NCI-H524 treated with DMSO at 0.1 percent for 48 hours (cell line): ENCODE data around the gene C1orf226.

ENCODE experiments used
- DNase-seq: peaks from one replicate; lab custom pipeline; 2025; lab: John Stamatoyannopoulos, UW

C1orf226 gene

DNA sequence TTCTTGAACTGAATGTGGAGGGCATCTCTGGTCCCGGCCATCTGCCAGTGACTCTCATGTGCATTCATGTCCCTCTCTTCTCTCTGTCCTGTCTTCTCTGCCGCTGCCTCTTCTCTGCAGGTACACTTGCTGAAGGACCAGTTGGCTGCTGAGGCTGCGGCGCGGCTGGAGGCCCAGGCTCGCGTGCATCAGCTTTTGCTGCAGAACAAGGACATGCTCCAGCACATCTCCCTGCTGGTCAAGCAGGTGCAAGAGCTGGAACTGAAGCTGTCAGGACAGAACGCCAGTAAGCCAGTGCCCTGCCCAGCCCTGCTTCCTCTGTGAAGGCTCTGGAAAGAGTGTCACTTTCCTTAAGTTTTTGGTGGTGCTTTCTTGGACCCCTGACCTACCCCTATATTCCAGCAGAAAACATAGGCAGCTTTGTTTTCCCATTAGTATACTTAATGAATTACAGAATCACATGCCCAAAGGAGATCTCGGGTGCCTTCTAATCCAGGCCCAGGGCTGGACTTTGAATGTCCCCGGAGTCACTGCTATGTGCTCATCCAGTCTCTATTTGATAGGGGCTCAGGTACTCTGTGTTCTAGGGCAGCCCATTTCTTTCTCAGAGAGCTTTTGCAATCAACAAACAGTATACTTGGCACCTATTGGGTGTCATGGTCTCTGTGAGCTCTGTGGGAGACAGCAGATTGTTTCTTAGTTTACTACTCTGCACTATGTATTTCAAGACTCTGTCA, 16.1 kb upstream of the C1orf226 start:
- no peak for DNase-seq

GRCh38 chr1:162366149-162366548, 15.4 kb upstream of the C1orf226 start:
- DNase-seq = no peak

- no peak for DNase-seq
Measured at GRCh38 chr1:162366671-162367070, 14.9 kb upstream of the C1orf226 start.

GRCh38 chr1:162367073-162367472, 14.5 kb upstream of the C1orf226 start:
- no peak for DNase-seq

GRCh38 chr1:162367772-162368171, 13.8 kb upstream of the C1orf226 start:
- no peak for DNase-seq

GRCh38 chr1:162368451-162368850, 13.1 kb upstream of the C1orf226 start:
- peak; percentile 78 for DNase-seq

- no peak for DNase-seq
Measured at GRCh38 chr1:162369571-162369970, 12.0 kb upstream of the C1orf226 start.

DNA sequence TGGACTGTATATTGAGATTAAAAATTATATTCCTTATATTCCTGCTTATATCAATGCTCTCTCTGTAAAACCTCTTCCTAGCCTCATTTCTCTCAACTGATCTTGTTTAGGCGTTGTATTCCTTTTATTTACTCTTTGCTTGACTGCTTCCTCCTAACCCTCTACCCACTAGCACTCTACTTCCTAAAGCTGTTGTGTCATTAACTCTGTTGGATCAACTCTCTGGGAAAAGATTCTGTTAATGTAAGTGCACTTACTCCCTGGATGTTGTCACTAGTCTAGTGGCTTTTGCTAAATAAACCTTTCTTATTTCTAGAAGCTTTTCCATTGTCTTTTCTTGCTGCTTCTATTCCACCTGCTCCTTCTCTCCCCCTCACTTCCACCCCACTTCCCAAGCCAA, 11.4 kb upstream of the C1orf226 start:
- DNase-seq = no peak

DNA sequence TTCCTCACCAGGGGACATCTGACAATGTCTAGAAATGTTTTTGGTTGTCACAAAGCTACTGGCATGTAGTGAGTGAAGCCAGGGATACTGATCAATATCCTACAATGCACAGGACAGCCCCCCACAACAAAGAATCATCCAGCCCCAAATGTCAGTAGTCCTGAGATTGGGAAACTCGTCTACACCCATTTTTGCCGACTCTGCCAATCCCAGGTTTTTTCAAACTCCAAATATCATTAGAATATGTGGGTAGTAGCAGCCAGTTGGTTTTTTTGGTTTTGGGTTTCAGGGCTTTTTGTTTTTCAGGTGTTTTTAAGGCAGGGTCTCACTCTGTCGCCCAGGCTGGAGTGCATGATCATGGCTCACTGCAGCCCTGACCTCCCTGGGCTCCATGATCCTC, 10.8 kb upstream of the C1orf226 start:
- no peak for DNase-seq

DNA sequence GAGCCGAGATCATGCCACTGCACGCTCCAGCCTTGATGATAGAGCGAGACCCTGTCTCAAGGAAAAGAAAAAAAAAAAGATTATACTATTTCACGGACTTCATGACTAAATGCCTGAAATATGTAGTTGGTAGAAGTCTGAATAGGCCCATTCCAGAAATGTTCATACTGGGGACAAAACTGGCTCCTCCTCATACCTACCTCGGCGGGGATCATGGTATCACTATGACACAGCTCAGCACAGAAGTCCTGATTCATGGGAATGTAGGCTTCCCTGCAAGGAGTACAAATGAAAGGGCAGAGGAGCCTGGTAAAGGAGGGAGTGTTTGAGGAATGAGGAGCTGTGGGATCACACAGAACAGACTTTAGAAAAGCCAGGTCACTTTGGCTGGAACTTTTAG, 9.9 kb upstream of the C1orf226 start:
- DNase-seq = no peak

GRCh38 chr1:162372159-162373071, 9.1 kb upstream of the C1orf226 start:
- DNase-seq = no peak

DNA sequence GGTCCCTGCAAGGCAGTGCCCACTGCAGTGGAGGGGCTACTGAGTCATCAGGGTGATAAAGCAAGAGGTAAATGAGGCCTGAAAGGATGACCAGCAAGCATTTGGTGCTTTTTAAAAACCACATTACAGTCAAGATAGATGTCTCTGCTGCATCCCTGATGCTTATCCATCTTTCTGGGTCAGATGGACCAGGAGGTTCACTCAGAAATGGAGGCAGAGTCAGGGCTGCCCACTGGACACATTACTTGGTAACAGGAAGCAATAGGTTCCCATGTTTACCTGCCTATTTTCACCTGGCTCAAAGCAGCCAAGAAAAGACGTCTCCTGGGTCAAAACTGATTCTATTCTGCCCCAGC, 8.5 kb upstream of the C1orf226 start:
- DNase-seq = no peak

DNA sequence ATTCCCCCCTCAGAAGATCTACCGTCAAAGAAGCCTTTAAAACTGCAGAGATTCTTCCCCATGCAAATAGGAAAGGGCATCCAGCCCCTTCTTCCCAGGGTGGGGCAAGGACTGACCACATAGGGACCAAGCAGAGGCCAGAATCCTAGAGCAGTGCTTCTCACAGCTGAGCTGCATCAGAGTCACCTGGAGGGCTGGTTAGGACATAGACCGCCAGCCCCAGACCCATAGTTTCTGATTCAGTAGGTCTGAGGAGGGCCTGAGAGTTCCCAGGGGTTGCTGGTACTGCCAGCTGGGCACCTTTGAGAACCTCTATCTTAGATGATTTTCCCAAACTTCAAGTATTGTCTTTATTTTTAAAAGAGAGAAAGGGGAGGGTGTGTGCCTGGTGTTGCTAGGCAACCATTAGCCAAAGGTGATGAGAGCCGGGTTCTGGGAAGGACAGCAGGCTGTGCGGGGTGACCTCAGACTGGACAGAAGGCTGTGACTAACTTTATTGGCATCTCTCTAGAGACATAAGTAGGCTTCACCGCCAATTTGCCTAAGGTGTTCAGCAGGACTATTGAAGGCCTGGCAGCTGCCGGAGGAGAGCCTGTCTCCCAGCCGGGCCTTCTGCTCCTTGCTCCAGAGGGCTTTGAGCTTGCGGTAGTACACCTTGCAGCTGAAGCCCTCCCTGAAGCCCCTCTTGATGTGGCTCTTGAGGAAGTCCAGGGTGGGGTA, 7.8 kb upstream of the C1orf226 start:
- no peak for DNase-seq

DNA sequence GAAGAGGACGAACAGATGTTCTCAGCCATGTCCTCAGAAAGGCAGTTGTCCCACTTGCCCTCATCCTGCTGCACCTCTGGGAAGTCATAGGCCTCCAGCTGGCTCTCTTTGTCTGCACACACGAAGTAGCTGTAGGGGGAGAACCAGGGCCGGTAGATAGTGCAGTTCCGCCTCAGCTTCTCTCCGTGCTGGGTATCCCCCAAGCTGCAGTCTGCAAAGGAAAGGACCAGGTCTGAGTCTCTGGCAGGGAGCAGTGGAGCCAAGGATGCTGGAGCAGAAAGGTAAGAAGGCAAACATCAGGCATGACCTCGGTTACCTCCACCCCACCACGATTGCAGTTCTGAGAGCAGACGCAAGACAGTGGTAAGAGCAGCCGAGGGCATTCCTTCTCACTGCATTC, 7.1 kb upstream of the C1orf226 start:
- DNase-seq = no peak

DNA sequence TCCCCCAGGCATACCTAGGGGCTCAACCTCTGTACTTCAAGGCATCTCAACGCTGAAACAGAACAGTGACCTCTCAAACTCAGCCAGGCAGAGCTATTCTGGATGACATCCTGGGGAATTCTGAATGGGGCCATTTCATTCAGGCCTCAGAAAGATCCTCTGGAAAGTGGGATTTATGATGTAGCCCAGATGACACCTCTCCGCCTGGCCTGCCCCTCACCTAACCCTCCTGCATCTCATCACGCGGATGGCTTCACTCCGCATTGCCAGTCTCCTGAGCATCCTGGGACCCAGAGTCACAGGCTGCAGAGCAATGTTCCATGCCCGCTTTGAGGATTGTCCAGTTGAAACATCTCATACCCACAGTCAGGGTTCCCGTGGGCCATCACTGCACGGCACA, 6.1 kb upstream of the C1orf226 start:
- DNase-seq = no peak

GRCh38 chr1:162376691-162377090, 4.8 kb upstream of the C1orf226 start, which contains the start of gene SPATA46:
TSS of gene SPATA46 (minus strand) at chr1:162376854. CDS start at chr1:162376790, 64 bp downstream.
- DNase-seq = no peak

GRCh38 chr1:162380061-162380846, 1.3 kb upstream of the C1orf226 start:
- no peak for DNase-seq

GRCh38 chr1:162381941-162382750, 618 bp downstream of the C1orf226 start:
- no peak for DNase-seq

- DNase-seq = no peak
Measured at GRCh38 chr1:162383091-162383490, 1.6 kb downstream of the C1orf226 start.

GRCh38 chr1:162383516-162383915, 2.0 kb downstream of the C1orf226 start:
- no peak for DNase-seq

- DNase-seq = no peak
Measured at GRCh38 chr1:162384116-162384515, 2.6 kb downstream of the C1orf226 start.
